ENCODE measurements around the gene TMEM120B.

Gene TMEM120B

DNA sequence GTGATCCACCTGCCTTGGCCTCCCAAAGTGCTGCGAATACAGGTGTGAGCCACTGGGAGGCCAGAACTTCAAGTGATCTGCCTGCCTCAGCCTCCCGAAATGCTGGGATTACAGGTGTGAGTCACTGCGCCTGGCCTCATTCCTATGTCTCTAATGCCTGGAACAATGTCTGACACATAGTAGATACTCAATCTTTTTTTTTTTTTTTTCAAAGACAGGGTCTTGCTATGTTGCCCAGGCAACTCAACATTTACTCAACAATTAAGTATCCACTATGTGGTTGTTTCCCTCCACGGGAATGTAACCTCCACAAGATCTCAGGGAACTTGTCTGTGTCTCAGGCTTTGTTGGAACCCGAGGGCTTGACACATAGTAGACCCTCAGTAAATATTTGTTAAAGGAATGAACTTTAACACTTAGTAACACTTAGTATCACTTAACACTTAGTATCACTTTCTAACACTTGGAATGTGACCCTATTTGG, 3.0 kb upstream of the TMEM120B start:
- ChIA-PET POLR2A (no interaction called here), CTCF (interaction anchor here (0.5 to 1.5 kb wide), 2 partner anchors 8 to 85 kb away, joined by 3 to 5 read pairs; no protein-coding TSS in a partner anchor)
- H3K9me3 ChIP-seq (ENCODE audit: control insufficient read depth, insufficient read depth, low read depth, low read length), result no peaks in the 10 kb centered on the region
- H3K4me3 ChIP-seq (ENCODE audit: low read depth, low read length), result no peak overlapping the region
- TF ChIP-seq ZEB2 (tag by site-specific recombination; IDR thresholded peaks at IDR 0.05) (no peak), ZSCAN16 (tag by site-specific recombination; IDR thresholded peaks at IDR 0.05) (no peak), ZNF664 (tag by site-specific recombination; IDR thresholded peaks at IDR 0.05) (peak; percentile 48; the same call in 1 of the 2 replicates), ZNF121 (tag by site-specific recombination; IDR thresholded peaks at IDR 0.05) (peak; percentile 84), ZNF155 (tag by site-specific recombination; IDR thresholded peaks at IDR 0.05) (no peak), ZNF23 (tag by site-specific recombination; IDR thresholded peaks at IDR 0.05; ENCODE audit: borderline replicate concordance) (no peak), ZNF518A (tag by site-specific recombination; conservative IDR thresholded peaks at IDR 0.05; ENCODE audit: low read depth) (no peak), ZNF146 (tag by site-specific recombination; IDR thresholded peaks at IDR 0.05) (no peak), ZNF175 (tag by site-specific recombination; IDR thresholded peaks at IDR 0.05) (no peak), ZNF394 (tag by site-specific recombination; IDR thresholded peaks at IDR 0.05; ENCODE audit: borderline replicate concordance) (no peak)
- TF ChIP-seq, protein P1, sequence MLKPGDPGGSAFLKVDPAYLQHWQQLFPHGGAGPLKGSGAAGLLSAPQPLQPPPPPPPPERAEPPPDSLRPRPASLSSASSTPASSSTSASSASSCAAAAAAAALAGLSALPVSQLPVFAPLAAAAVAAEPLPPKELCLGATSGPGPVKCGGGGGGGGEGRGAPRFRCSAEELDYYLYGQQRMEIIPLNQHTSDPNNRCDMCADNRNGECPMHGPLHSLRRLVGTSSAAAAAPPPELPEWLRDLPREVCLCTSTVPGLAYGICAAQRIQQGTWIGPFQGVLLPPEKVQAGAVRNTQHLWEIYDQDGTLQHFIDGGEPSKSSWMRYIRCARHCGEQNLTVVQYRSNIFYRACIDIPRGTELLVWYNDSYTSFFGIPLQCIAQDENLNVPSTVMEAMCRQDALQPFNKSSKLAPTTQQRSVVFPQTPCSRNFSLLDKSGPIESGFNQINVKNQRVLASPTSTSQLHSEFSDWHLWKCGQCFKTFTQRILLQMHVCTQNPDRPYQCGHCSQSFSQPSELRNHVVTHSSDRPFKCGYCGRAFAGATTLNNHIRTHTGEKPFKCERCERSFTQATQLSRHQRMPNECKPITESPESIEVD (tag by site-specific recombination; IDR thresholded peaks at IDR 0.05), result no peak
- H3K27ac ChIP-seq (ENCODE audit: extremely low read depth, low read depth, low read length), result no peak overlapping the region
- no peaks in the 10 kb centered on the region for H3K4me1 ChIP-seq (ENCODE audit: control insufficient read depth, insufficient read depth, low read length)
- H3K36me3 ChIP-seq (ENCODE audit: control insufficient read depth in 2 of 2, insufficient read depth in 1 of 2, low read length in 2 of 2), result no peaks in the 10 kb centered on the region

DNA sequence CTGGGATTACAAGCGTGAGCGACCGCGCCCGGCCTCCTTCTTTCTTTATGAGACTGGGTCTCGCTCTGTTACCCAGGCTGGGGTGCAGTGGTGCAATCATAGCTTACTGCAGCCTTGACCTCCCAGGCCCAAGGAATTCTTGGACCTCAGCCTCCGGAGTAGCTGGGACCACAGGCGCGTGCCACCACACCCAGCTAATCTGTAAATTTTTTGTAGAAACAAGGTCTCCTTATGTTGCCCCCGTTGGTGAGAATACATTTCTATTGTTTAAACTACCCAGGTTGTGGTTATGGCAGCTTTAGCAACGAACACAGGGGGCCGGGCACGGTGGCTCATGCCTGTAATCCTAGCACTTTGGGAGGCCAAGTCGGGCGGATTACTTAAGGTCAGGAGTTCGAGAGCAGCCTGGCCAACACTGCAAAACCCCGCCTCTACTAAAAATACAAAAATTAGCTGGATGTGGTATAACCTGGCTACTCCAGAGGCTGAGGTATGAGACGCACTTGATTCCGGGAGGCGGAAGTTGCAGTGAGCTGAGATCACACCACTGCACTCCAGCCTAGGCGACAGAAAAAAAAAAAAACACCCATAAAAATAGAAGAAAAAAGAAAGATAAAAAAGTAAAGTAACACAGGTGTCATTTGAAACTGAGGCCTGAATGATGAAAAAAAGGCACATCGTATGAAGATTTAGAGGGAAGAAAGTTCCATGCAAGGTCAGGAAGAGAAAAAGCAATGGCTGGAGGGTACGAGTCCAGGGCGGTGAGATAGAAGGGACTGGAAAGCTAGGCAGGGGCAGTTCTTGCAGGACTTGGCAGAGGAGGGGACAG, 977 bp upstream of the TMEM120B start:
- POLR2A ChIA-PET, result interaction anchor here (0.6 to 1.7 kb wide), 6 partner anchors 24 to 115 kb away, joined by 3 to 5 read pairs (median 4); no protein-coding TSS in a partner anchor
- TF ChIP-seq GLIS1 (tag by site-specific recombination; IDR thresholded peaks at IDR 0.05), result 0 out of 2 replicates have a peak, but pooled peaks have one; percentile 17
- peak; percentile 16; the same call in 1 of the 2 replicates for TF ChIP-seq ZNF394 (tag by site-specific recombination; IDR thresholded peaks at IDR 0.05; ENCODE audit: borderline replicate concordance)
- peak; percentile 49 for TF ChIP-seq ZNF366 (tag by site-specific recombination; conservative IDR thresholded peaks at IDR 0.05)
- TF ChIP-seq KLF1 (tag by site-specific recombination; IDR thresholded peaks at IDR 0.05), result peak; percentile 8; the same call in 1 of the 2 replicates
- TF ChIP-seq, protein P2, sequence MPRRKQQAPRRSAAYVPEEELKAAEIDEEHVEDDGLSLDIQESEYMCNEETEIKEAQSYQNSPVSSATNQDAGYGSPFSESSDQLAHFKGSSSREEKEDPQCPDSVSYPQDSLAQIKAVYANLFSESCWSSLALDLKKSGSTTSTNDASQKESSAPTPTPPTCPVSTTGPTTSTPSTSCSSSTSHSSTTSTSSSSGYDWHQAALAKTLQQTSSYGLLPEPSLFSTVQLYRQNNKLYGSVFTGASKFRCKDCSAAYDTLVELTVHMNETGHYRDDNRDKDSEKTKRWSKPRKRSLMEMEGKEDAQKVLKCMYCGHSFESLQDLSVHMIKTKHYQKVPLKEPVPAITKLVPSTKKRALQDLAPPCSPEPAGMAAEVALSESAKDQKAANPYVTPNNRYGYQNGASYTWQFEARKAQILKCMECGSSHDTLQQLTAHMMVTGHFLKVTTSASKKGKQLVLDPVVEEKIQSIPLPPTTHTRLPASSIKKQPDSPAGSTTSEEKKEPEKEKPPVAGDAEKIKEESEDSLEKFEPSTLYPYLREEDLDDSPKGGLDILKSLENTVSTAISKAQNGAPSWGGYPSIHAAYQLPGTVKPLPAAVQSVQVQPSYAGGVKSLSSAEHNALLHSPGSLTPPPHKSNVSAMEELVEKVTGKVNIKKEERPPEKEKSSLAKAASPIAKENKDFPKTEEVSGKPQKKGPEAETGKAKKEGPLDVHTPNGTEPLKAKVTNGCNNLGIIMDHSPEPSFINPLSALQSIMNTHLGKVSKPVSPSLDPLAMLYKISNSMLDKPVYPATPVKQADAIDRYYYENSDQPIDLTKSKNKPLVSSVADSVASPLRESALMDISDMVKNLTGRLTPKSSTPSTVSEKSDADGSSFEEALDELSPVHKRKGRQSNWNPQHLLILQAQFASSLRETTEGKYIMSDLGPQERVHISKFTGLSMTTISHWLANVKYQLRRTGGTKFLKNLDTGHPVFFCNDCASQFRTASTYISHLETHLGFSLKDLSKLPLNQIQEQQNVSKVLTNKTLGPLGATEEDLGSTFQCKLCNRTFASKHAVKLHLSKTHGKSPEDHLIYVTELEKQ (tag by site-specific recombination; IDR thresholded peaks at IDR 0.05; ENCODE audit: borderline replicate concordance), result no peak
- TF ChIP-seq ZNF155 (tag by site-specific recombination; IDR thresholded peaks at IDR 0.05), result no peak
- 0 out of 2 replicates have a peak, but pooled peaks have one; percentile 34 for TF ChIP-seq ZNF362 (tag by site-specific recombination; IDR thresholded peaks at IDR 0.05)
- TF ChIP-seq ZNF324 (tag by site-specific recombination; IDR thresholded peaks at IDR 0.05), result peak; percentile 48; the same call in 1 of the 2 replicates
- no peak for TF ChIP-seq ZFP37 (tag by site-specific recombination; IDR thresholded peaks at IDR 0.05)
- H3K27ac ChIP-seq (ENCODE audit: extremely low read depth, low read depth, low read length), result no peak overlapping the region

More for the DNA sequence above, 977 bp upstream of the TMEM120B start:
- CTCF ChIA-PET, result interaction anchor here (0.6 to 2.1 kb wide), 9 partner anchors 12 to 218 kb away, joined by 3 to 21 read pairs (median 4); partner anchors contain the start of gene RHOF
- Histone ChIP-seq H3K9me3 (ENCODE audit: control insufficient read depth, insufficient read depth, low read depth, low read length) (no peaks in the 10 kb centered on the region), H3K4me1 (ENCODE audit: control insufficient read depth, insufficient read depth, low read length) (no peaks in the 10 kb centered on the region), H3K4me3 (ENCODE audit: low read depth, low read length) (peak overlapping the region; percentile 75; the same call in 1 of the 2 replicates), H3K36me3 (ENCODE audit: control insufficient read depth in 2 of 2, insufficient read depth in 1 of 2, low read length in 2 of 2) (peaks cover 0 to 3% of the 10 kb centered on the region in 2 experiments; a peak in 1 of 3 replicates)

All from HEK293 (cell line).